KMS-11 (cell line): ENCODE measurements around the gene ESYT2.

Experiments
- H2AFZ ChIP-seq: fragments of 200-600 bp; sonication (generic); 2 replicates; pipeline ENCODE4 v1.6.1; 2016; ENCODE audit warnings: antibody characterized with exemption, mixed run types, low read depth
- H3K27ac ChIP-seq: fragments of 200-600 bp; sonication (generic); 2 replicates; pipeline ENCODE4 v1.6.1; 2016; ENCODE audit warnings: mild to moderate bottlenecking, mixed run types
- H3K27me3 ChIP-seq: fragments of 200-600 bp; sonication (generic); 2 replicates; pipeline ENCODE4 v1.6.1; 2017; ENCODE audit warnings: mild to moderate bottlenecking, low read depth, mixed run types, moderate library complexity; ENCODE audit not compliant: insufficient read depth
- H3K36me3 ChIP-seq: fragments of 200-600 bp; sonication (generic); 2 replicates; pipeline ENCODE4 v1.6.1; 2017; ENCODE audit warnings: mild to moderate bottlenecking, mixed run types; ENCODE audit not compliant: insufficient read depth
- H3K4me1 ChIP-seq: fragments of 200-600 bp; sonication (generic); 2 replicates; pipeline ENCODE4 v1.6.1; 2016; ENCODE audit warnings: mild to moderate bottlenecking, low read depth, mixed run types; ENCODE audit not compliant: poor library complexity, severe bottlenecking
- H3K4me2 ChIP-seq: fragments of 200-600 bp; sonication (generic); 2 replicates; pipeline ENCODE4 v1.7.0; 2016; ENCODE audit warnings: mild to moderate bottlenecking, mixed run types
- H3K4me3 ChIP-seq: fragments of 200-600 bp; sonication (generic); IDR thresholded peaks from 2 replicates; pipeline ENCODE4 v1.6.1; 2017; ENCODE audit warnings: low read depth, low read length, mixed read lengths; ENCODE audit not compliant: insufficient read depth
- H3K79me2 ChIP-seq: fragments of 200-600 bp; sonication (generic); 2 replicates; pipeline ENCODE4 v1.6.1; 2016; ENCODE audit warnings: low read depth, mixed run types; ENCODE audit not compliant: insufficient read depth
- H3K9ac ChIP-seq: fragments of 200-600 bp; sonication (generic); 2 replicates; pipeline ENCODE4 v1.6.1; 2016; ENCODE audit warnings: mild to moderate bottlenecking, mixed run types
- H4K20me1 ChIP-seq: fragments of 200-600 bp; sonication (generic); 2 replicates; pipeline ENCODE4 v1.6.1; 2016; ENCODE audit warnings: mild to moderate bottlenecking, mixed run types; ENCODE audit not compliant: insufficient read depth
- TF ChIP-seq, protein P1 (sequence below): fragments of 200-600 bp; sonication (generic); conservative IDR thresholded peaks from 2 replicates; pipeline ENCODE4 v1.6.1; 2017; ENCODE audit warnings: low read depth, mild to moderate bottlenecking, antibody characterized with exemption, low read length, moderate library complexity, mixed read lengths

The ESYT2 gene

DNA sequence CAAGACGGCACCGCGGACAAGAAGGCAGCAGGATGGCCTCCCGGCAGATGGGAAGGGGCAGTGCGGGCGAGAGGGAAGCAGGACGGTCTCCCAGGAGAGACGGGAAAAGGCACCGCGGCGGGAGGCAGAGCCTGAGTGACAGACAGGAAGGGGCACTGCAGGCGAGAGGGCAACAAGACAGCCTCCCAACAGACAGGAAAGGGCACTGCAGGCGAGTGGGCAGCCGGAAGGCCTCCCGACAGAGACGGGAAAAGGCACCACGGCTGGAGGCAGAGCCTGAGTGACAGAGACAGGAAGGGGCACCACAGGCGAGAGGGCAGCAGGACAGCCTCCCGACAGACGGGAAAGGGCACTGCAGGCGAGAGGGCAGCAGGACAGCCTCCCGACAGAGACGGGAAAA, 32.6 kb downstream of the ESYT2 start:
- Histone ChIP-seq H3K36me3 (no peaks in the 10 kb centered on the region; the same call in 1 of the 2 replicates), H4K20me1 (no peaks in the 10 kb centered on the region), H2AFZ (no peak overlapping the region), H3K4me3 (no peak overlapping the region), H3K79me2 (peaks cover under 1% of the 10 kb centered on the region; the same call in 1 of the 2 replicates), H3K27ac (no peak overlapping the region), H3K4me2 (no peak overlapping the region), H3K9ac (no peak overlapping the region), H3K4me1 (no peaks in the 10 kb centered on the region), H3K27me3 (no peaks in the 10 kb centered on the region)
- TF ChIP-seq, protein P1, sequence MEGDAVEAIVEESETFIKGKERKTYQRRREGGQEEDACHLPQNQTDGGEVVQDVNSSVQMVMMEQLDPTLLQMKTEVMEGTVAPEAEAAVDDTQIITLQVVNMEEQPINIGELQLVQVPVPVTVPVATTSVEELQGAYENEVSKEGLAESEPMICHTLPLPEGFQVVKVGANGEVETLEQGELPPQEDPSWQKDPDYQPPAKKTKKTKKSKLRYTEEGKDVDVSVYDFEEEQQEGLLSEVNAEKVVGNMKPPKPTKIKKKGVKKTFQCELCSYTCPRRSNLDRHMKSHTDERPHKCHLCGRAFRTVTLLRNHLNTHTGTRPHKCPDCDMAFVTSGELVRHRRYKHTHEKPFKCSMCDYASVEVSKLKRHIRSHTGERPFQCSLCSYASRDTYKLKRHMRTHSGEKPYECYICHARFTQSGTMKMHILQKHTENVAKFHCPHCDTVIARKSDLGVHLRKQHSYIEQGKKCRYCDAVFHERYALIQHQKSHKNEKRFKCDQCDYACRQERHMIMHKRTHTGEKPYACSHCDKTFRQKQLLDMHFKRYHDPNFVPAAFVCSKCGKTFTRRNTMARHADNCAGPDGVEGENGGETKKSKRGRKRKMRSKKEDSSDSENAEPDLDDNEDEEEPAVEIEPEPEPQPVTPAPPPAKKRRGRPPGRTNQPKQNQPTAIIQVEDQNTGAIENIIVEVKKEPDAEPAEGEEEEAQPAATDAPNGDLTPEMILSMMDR: no peak

DNA sequence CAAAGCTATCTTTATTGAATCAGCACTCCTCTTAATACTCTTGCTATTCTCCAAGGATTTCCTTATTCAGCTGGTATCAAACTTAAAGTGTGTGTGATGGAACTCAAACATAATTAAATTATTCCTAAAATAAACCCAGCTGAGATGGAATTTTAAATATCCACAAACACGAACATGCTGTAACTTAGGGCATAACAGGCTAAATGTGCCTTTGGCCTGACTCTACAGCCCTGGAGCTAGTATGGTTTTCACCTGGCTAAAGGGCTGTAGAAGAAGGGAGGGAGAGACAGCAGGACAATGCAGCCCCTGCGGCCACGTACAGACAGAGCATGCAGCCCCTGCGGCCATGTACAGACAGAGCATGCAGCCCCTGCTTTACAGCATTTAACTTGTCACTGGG, 34.0 kb downstream of the ESYT2 start:
- Histone ChIP-seq H3K27ac (no peak overlapping the region), H3K4me2 (no peak overlapping the region), H2AFZ (no peak overlapping the region), H3K79me2 (no peaks in the 10 kb centered on the region; the same call in 1 of the 2 replicates), H3K4me1 (no peaks in the 10 kb centered on the region), H4K20me1 (no peaks in the 10 kb centered on the region), H3K36me3 (no peaks in the 10 kb centered on the region; the same call in 1 of the 2 replicates), H3K9ac (no peak overlapping the region), H3K4me3 (no peak overlapping the region), H3K27me3 (no peaks in the 10 kb centered on the region)
- TF ChIP-seq, protein P1: no peak

DNA sequence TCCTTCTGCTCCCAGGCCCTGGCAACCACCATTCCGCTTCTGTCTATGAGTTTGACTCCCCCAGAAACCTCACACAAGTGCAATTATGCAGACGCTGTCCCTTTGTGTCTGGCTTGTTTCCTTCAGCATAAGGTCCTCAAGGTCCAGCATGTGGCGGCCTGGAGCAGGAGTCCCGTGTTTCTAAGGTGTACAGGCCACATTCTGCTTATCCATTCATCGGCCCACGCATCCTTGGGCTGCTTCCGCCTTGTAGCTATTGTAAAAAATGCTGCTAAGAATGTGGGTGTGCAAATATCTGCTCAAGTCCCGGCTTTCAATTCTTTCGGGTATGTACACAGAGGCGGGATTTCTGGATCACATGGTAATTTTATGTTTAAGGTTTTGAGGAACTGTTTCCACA, 38.2 kb downstream of the ESYT2 start:
- Histone ChIP-seq H4K20me1 (no peaks in the 10 kb centered on the region), H3K9ac (no peak overlapping the region), H3K79me2 (no peaks in the 10 kb centered on the region), H3K4me1 (no peaks in the 10 kb centered on the region), H3K27me3 (no peaks in the 10 kb centered on the region), H2AFZ (no peak overlapping the region), H3K36me3 (no peaks in the 10 kb centered on the region; the same call in 1 of the 2 replicates), H3K27ac (no peak overlapping the region), H3K4me2 (no peak overlapping the region), H3K4me3 (no peak overlapping the region)
- TF ChIP-seq, protein P1: no peak

GRCh38 chr7:158789842-158790241, 39.5 kb downstream of the ESYT2 start:
- TF ChIP-seq, protein P1: no peak
- H3K36me3 ChIP-seq: no peaks in the 10 kb centered on the region; the same call in 1 of the 2 replicates
- no peaks in the 10 kb centered on the region for H3K79me2 ChIP-seq
- H3K4me2 ChIP-seq: no peak overlapping the region
- H3K4me1 ChIP-seq: no peaks in the 10 kb centered on the region
- no peaks in the 10 kb centered on the region for H3K27me3 ChIP-seq
- no peak overlapping the region for H2AFZ ChIP-seq
- no peak overlapping the region for H3K4me3 ChIP-seq
- no peak overlapping the region for H3K27ac ChIP-seq
- H4K20me1 ChIP-seq: no peaks in the 10 kb centered on the region
- no peak overlapping the region for H3K9ac ChIP-seq

GRCh38 chr7:158786898-158787297, 42.4 kb downstream of the ESYT2 start:
- no peaks in the 10 kb centered on the region for H3K79me2 ChIP-seq

More at GRCh38 chr7:158786898-158787297, 42.4 kb downstream of the ESYT2 start:
- TF ChIP-seq, protein P1: no peak
- Histone ChIP-seq H3K4me1 (no peaks in the 10 kb centered on the region), H2AFZ (no peak overlapping the region), H3K9ac (no peak overlapping the region), H3K4me2 (no peak overlapping the region), H3K27me3 (no peaks in the 10 kb centered on the region), H3K27ac (no peak overlapping the region), H4K20me1 (no peaks in the 10 kb centered on the region), H3K36me3 (no peaks in the 10 kb centered on the region), H3K4me3 (no peak overlapping the region)
